NCI-H748 (cell line): Measurements from ENCODE around the gene ECM2.

Source experiments
- DNase-seq: peaks from one replicate; lab custom pipeline; 2025; ENCODE audit not compliant: unreplicated experiment; lab: John Stamatoyannopoulos, UW

ECM2 gene

GRCh38 chr9:92501671-92502393 is 34.0 kb downstream of the ECM2 start:
- peak; percentile 33 for DNase-seq

- no peak for DNase-seq
Observed at GRCh38 chr9:92500725-92501124, 35.1 kb downstream of the ECM2 start.

GRCh38 chr9:92499701-92500100 is 36.1 kb downstream of the ECM2 start:
- DNase-seq, result no peak

- no peak for DNase-seq
Observed at GRCh38 chr9:92496396-92497176, 39.2 kb downstream of the ECM2 start.

- no peak for DNase-seq
Observed at GRCh38 chr9:92494856-92495255, 40.9 kb downstream of the ECM2 start.

- DNase-seq, result no peak
Observed at GRCh38 chr9:92493749-92494387, 41.9 kb downstream of the ECM2 start.

GRCh38 chr9:92492781-92493401 is 42.9 kb downstream of the ECM2 start:
- DNase-seq, result no peak

- DNase-seq, result no peak
Observed at GRCh38 chr9:92488681-92489550, 46.9 kb downstream of the ECM2 start.

- no peak for DNase-seq
Observed at GRCh38 chr9:92486371-92486770, 49.4 kb downstream of the ECM2 start.

- DNase-seq, result no peak
Observed at GRCh38 chr9:92484563-92484962, 51.2 kb downstream of the ECM2 start.

- no peak for DNase-seq
Observed at GRCh38 chr9:92483627-92484545, 51.9 kb downstream of the ECM2 start.

GRCh38 chr9:92482805-92483204 is 53.0 kb downstream of the ECM2 start:
- no peak for DNase-seq

GRCh38 chr9:92482329-92482728 is 53.5 kb downstream of the ECM2 start, which contains the start of gene ASPN:
ASPN (minus strand) TSS chr9:92482506.
- no peak for DNase-seq

GRCh38 chr9:92480986-92481633 is 54.7 kb downstream of the ECM2 start:
- DNase-seq, result no peak

- no peak for DNase-seq
Observed at GRCh38 chr9:92480291-92480771, 55.5 kb downstream of the ECM2 start.

GRCh38 chr9:92479346-92479745 is 56.4 kb downstream of the ECM2 start:
- DNase-seq, result no peak

- no peak for DNase-seq
Observed at GRCh38 chr9:92478783-92479182, 57.0 kb downstream of the ECM2 start.

GRCh38 chr9:92476962-92477361 is 58.8 kb downstream of the ECM2 start:
- no peak for DNase-seq

GRCh38 chr9:92474587-92474986 is 61.2 kb downstream of the ECM2 start:
- DNase-seq, result no peak
